Measurements from ENCODE around the gene ZNF771. TPM values are rescaled to one million over a fixed set of nuclear protein-coding genes. Genes with fewer than 3 reads are reported as not detected.

Gene ZNF771
- 1 to 10 TPM; 4.6 to 6.9 (median 5.7) TPM for polyA plus RNA-seq (ENCODE audit: insufficient read length in 3 of 3)

- peak in 2 of 3 donors; percentile 76 to 85 for DNase-seq (ENCODE audit: low read depth in 3 of 3, low spot score in 2 of 3)
Observed at GRCh38 chr16:30407102-30407803, at the start of gene ZNF771. Gene ZNF771 (plus strand): TSS chr16:30407606. CDS start chr16:30408054, 448 bp downstream.

GRCh38 chr16:30357715-30358576 lies 49.5 kb upstream of the ZNF771 start:
- DNase-seq (ENCODE audit: low read depth in 3 of 3, low spot score in 2 of 3) = no peak

DNA sequence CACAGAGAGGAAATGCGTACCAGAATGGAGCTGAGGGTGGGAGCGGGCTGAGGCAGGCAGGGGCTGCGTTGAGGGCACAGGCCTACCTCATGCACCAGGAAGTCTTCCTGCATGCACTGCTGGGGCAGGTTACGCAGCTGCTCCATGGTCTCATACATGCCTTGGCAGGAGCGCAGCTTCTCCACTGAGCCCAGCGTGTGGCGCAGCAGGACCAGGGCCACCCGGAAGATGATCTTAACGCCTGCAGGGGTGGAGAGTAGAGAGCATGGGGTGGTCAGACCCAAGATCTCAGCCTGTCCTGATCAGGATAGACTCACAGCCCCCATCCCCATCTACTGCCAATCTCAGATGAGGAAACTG lies 48.8 kb upstream of the ZNF771 start:
- DNase-seq (ENCODE audit: low read depth in 3 of 3, low spot score in 2 of 3) = no peak

DNA sequence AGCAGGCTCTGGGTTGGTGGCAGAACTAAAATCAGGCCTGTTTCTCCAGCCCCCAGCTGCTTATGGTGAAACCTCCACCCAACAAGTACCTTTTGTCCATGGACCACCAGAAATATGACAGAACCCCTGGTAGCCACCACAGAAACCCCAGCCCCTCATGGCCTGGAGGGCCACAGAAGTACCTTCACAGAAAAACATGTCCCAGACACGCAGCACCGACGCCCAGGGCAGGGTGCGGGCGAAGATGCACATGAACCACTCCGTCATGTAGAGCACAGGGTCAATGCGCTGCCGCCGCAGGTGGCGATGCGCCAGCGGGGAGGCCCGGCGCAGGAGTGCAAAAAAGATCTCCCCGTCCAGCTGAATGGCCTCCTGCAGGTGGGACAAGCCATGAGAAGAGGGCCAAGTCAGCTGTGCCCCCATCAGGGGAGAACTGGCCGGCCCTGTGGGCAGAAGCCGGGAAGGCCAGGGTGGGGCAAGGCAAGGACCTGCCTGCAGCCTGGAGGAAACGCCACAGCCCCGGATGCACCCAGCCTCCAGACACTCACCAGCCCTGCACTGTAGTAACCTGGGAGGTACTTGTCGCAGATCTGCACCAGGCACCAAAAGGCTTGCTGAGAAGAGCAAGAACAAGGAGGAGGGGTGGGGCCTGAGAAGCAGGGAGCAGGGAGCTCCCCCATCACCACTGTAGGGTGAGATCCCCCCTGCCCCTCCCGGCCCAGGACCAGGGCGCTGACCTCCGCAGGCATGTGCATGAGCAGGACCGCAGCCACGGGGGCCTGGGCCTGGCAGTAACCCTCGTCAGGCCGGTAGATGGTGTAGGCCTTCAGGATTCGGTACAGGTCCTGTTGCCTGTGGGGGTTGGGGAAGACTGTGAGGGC lies 48.2 kb upstream of the ZNF771 start:
- no peak for DNase-seq (ENCODE audit: low read depth in 3 of 3, low spot score in 2 of 3)

DNA sequence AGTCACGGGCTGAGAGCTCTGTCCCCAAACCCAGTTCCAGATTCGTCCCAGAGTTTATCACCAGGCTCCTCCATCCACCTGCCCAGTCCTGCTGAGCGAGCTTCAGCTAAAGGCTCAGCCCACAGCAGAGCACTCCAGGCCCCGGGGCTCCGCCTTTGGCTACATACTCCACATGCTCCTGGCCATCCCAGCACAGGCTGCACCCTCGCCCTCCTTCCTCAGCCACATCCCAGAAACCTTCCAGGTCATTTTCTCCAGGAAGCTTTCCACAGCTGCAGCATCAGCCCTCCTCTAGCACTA lies 47.6 kb upstream of the ZNF771 start:
- no peak for DNase-seq (ENCODE audit: low read depth in 3 of 3, low spot score in 2 of 3)

DNA sequence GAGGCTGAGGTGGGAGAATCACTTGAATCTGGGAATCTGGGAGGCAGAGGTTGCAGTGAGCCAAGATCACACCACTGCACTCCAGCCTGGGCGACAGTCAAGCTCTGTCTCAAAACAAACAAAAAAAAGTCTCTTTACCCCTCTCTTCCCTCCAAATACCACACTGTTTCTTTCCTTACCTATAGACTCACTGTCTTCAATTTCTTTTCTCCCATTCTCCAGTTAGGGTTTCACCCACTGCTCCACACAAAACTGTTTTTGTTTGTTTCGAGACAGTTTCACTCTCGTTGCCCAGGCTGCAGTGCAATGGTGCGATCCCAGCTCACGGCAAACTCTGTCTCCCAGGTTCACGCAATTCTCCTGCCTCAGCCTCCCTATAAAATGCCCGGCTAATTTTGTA lies 46.2 kb upstream of the ZNF771 start:
- no peak for DNase-seq (ENCODE audit: low read depth in 3 of 3, low spot score in 2 of 3)

DNA sequence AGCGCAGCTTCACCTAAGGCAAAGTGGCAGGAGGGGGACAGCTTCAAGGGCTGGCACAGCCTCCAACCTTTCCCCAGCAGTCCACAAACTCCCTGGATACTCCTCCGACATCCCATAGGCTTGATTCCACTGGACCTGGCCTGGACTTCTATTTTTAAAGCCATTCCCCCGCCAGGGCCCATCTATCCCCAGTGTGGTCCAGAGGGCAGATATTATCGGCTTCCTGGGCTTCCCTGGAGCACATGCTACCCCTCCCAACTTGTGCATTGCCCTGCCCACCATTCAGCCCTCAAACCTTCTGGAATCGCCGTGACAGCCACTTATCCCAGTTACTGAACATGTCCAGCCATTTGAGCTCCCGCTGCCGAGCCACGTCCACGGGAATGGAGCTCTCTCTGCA lies 42.2 kb upstream of the ZNF771 start:
- no peak for DNase-seq (ENCODE audit: low read depth in 3 of 3, low spot score in 2 of 3)

DNA sequence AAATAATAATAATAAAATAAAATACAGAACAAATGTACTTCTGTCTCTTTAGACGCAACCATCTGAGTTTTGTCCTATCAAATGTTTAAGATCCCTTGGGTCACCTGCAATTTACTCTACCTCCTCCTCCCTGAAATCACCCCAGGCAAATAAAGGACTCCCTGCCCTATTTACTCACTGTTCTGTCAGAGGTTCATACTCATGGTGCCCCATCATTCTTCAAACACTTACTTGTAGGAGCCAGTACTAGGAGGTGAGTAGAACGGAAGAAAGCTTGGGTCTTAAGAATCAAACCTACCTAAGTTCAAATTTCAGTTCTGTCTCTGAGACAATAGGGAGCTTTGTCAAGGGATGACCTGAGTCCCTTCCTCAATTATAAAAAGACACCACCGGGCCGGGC lies 40.9 kb upstream of the ZNF771 start:
- no peak for DNase-seq (ENCODE audit: low read depth in 3 of 3, low spot score in 2 of 3)

GRCh38 chr16:30367349-30368009 lies 39.9 kb upstream of the ZNF771 start:
- DNase-seq (ENCODE audit: low read depth in 3 of 3, low spot score in 2 of 3) = no peak

DNA sequence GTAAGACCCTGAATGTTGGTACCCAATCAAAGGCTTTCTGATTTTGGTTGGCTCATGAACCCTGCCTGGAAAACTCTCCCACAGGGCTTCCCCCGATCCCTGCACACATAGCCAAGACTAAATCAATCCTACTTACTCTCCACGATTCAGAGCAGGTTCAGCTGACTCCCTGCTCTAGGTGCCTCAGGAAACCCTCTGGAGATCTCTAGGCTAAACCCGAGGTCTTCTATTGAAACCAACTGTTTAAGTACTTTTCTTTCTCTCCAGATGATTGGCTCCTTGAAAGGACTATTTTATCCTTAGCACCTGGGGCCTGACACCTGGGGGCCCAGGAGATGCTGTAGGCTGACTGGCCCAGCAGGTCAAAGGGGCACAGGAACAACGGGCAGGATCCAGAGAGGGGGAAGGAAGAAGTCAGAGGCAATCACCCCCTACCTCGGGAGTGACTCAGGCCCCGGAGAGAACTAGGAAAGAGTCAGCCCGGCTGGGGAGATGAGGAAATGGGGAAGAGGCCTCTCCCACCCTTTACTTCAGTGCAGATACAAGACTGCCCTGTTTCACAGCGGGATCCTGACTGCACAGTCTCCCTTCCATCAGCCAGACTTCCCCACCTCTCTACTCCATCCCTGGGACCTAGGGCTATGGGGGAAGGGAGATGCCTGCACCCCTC lies 39.1 kb upstream of the ZNF771 start:
- no peak for DNase-seq (ENCODE audit: low read depth in 3 of 3, low spot score in 2 of 3)

GRCh38 chr16:30368792-30369090 lies 38.7 kb upstream of the ZNF771 start:
- no peak for DNase-seq (ENCODE audit: low read depth in 3 of 3, low spot score in 2 of 3)

- DNase-seq (ENCODE audit: low read depth in 3 of 3, low spot score in 2 of 3) = no peak
Observed at GRCh38 chr16:30369091-30369937, 38.1 kb upstream of the ZNF771 start.

DNA sequence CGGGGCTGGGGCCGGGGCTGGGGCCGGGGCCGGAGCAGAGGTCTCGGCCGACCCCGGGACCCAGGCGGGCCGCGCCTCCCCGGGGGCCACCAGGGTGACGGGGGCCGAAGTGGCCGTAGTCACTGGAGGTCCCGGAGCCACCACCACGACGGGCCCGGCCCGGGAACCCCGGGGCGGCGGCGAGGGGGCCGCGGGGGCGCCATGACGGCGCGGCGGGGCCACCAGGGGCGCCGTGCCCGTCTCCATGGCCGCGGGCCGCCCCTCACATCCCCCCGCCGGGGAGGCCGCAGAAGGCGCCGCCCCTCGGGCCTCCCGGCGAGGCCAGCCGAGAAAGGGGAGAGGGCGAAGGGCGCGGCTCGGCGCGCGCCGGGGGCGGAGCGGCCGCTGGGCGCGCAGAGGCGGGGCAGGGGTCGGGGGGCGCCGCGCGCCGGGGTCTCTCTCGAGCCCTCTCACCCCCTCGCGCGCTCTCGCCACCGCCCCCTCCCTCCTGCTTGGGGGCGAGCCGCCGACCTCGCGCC lies 37.4 kb upstream of the ZNF771 start:
- DNase-seq (ENCODE audit: low read depth in 3 of 3, low spot score in 2 of 3) = no peak

- DNase-seq (ENCODE audit: low read depth in 3 of 3, low spot score in 2 of 3) = peak; percentile 99 to 100 (median 100)
Observed at GRCh38 chr16:30370456-30371247, 36.8 kb upstream of the ZNF771 start, which contains the start of gene TBC1D10B. Gene TBC1D10B (minus strand): TSS chr16:30370494. CDS start chr16:30370183, 311 bp downstream.

DNA sequence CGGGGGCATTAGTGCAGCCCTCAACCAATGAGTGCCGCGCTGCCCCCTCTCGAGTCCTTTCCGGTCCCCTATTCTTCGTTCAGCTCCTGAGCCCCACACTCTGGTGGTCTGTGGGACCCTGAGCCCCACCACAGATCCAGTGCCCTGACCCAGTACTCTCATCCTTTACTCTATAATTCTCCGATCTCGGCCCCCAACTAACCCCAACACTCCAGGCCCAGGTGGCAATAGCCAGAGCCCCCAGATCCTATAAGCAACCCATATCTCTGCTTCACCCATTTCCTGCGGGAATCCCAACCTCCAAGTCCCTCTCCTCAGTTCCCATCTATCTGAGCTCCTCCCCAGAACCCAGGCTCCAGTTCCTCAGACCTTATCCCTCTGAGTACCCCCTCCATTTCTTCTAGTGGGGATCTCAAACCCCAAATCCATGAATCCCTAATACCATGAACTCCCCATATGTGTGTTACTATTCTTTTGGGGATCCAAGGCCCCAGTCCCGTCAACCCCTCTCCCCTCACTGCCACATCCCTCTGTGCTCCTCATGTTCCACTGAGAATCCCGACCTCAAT lies 36.1 kb upstream of the ZNF771 start:
- no peak for DNase-seq (ENCODE audit: low read depth in 3 of 3, low spot score in 2 of 3)

GRCh38 chr16:30372038-30372712 lies 35.2 kb upstream of the ZNF771 start:
- no peak for DNase-seq (ENCODE audit: low read depth in 3 of 3, low spot score in 2 of 3)

GRCh38 chr16:30372725-30373124 lies 34.7 kb upstream of the ZNF771 start:
- DNase-seq (ENCODE audit: low read depth in 3 of 3, low spot score in 2 of 3) = no peak
